GM21515 (cell line): ENCODE results near the gene DPH1.
"Not testable (repeated sequence)": the region's sequence is repeated elsewhere in the genome, so short reads cannot be mapped to it uniquely, and the experiment has no call there.

ENCODE experiments used
- ATAC-seq: cut with Tn5 transposase; IDR thresholded peaks from one replicate; pipeline ENCODE4 v1.9.1; 2021; ENCODE audit not compliant: unreplicated experiment

The DPH1 gene

DNA sequence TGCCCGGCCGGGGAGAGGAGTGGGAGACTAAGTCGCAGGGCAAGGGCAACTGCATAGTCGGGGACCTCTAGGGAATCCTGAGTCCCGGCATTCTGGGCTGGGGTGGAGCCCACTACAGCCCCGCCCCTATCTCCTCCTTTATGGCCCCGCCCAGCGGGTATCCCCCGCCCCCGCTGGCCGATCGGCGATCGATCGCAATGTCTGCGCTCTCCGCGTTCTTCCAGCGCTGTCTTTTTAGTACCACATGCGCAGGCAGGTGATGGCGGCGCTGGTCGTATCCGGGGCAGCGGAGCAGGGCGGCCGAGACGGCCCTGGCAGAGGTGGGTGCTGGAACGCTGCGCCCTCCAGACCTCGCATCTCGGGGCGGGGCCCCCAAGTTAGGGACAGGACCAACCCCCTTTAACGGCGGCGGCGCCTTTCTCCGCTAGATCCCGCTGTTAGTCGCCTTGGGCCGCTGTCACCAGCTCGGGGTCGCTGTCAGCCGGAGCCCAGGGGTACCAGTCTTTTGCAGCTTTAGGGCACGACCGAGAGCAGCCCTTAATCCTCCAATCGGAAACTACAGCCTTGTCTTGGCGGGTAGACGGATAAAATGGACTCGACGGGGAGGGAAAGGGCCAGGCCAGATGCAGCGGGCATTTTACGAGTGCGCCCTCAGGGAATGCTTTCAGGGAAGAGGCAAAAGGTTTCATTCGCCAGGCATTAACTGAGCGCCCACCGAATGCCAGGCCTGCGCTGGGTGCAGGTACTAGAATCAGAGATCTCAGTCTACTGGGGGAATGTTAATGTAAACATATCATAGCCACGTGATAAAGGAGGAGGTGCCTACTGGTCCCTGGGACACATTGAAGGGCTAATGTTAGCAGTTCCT is at the start of gene DPH1:
DPH1 (plus strand) TSS at position 243 of the 868 bp plus-strand sequence; CDS start at position 260, 17 bp downstream.
- peak; percentile 60 for ATAC-seq

DNA sequence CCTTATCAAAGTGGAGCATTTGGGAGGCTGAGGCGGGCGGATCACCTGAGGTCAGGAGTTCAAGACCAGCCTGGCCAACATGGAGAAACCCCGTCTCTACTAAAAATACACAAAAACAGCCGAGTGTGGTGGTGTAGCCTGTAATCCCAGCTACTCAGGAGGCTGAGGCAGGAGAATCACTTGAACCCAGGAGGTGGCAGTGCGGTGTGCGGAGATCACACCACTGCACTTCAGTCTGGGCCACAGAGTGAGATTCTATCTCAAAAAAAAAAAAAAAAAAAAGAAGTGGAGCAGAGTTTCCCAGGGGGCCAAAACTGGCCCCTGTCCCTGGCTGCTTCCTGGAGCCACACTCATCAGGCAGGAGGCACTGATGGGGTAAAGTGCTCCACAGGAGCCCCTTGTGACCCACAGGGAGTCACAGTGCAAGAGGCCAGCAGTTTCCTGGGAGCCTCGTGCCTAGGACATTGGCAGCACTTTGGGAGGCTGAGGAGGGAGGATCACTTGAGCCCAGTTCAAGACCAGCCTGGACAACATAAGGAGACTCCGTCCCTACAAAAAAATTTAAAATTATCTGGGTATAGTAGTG is 49.2 kb upstream of the DPH1 start:
- no peak for ATAC-seq

DNA sequence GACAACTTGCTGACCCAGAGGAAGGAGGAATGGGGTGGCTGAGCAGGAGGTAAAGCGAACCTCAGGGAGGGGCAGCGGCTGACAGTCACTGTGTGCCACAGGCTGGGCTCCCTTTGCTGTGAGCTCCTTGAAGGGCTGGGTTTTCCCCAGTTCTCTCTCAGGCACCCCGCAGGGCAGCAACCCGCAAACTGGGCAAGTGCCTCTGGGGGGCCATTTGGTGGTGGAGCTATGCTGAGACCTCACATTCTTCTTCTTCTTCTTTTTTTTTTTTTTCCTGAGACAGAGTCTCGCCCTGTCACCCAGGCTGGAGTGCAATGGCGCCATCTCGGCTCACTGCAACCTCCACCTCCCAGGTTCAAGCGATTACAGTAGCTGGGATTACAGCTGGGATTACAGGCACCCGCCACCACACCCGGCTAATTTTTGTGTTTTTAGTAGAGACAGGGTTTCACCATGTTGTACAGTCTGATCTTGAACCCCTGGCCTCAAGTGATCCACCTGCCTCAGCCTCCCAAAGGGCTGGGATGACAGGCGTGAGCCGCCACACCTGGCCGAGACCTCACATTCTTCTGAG is 47.1 kb upstream of the DPH1 start:
- ATAC-seq = not testable (repeated sequence)

DNA sequence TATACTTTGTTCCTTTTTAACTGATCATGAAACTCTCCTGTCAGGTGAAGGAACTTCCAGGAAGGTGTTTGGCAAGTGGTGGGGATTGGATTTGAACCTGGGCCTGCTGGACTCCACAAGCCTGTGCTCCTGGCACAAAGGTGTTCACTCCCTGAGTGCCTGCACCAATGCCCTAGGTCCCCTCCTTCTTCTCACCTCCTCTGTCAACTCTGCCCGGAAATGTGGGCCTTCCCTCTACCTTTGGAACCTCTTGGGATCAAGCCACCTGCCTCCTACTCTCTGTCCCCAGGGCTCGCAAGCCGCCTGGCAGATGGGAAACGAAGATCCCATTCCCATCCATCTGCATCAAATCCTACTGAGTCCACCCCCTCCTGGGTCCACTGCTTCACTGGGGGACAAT is 44.9 kb upstream of the DPH1 start:
- no peak for ATAC-seq

DNA sequence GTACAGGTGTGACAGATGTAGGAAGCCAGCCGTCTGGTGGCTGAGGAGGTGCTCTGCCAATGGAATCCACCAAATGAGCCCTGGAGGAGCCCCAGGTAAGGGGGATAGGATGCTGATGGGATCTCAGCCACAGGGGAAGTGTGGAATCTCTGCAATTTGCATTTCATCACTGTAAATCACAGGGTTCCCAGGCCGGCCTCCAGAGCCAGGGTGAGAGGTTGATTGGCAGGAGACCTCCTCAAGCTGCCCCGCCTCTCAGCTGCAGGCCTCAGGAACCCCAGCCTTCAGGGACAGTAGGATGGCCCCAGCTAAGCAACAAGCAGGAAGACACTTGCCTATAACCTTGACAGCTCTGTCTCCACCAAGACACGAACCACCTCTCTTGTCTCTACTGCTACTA is 44.3 kb upstream of the DPH1 start:
- ATAC-seq = no peak

DNA sequence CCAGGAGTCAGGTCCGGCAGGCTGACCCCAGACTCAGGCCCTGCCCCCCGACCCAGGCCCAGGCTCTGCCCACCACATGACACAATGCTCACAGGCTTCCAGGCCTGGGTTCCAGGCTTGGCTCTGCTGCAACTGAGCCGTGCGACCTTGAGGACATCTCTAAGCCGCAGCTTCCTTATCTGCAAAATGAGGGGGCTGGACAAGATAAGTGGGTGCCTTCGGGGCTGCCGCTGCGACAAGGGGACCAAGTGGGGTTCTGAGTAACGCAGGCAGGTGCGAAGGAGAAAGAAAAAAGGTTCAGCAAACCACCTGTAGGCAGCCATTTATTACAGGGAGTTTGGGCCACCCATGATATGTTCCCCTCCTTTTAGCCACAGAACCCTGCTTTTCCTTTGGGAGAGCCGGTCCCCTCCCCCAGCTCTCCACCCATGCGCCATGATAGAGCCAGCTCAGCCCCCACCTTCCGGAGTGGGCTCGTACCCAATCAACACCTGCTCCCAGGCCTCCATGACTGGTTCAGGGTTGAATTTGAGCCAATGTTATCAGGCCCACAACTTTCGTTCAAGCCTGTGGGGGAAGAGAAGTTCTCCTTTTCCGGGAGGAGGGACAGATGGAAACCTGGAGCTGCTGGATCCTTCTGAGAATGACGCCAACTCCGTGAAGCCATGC is 43.0 kb upstream of the DPH1 start:
- ATAC-seq = no peak

DNA sequence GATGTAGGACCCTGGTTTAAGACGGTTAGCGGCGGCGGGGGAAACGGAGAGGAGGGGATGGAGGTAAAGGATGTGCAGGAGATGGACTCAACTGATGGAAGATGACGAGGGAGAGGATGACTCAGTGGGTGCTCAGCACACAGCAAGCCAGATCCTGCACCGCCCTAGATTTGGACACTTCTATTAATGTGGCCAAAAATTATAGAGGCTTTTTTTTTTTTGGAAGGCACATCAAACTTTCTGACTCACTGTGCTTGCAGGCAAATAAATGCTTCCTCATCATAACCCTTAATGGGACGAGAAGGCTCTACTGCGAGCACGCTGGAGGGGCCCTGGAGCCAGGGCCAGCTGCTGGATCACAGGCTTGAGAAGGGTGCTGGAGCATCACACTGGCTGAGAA is 40.8 kb upstream of the DPH1 start:
- no peak for ATAC-seq

DNA sequence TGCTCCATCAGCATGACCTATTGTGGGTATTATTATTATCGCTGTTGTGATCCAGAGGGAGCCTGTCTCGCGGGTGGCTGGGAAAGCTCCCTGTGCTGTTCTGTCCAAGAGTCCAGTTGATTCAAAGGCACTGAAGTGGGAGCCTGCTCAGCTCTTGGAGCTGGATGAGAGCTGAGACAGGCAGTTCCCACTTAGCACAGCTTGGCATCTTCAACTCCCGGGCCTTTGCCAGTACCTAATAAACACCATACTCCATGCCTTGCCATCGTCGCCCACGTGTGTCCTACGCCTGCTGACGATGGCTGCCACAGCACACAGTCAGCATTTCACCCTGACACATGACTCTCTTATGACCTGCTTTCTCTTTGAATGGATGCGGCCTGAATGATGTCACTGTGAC is 37.4 kb upstream of the DPH1 start:
- ATAC-seq = no peak

DNA sequence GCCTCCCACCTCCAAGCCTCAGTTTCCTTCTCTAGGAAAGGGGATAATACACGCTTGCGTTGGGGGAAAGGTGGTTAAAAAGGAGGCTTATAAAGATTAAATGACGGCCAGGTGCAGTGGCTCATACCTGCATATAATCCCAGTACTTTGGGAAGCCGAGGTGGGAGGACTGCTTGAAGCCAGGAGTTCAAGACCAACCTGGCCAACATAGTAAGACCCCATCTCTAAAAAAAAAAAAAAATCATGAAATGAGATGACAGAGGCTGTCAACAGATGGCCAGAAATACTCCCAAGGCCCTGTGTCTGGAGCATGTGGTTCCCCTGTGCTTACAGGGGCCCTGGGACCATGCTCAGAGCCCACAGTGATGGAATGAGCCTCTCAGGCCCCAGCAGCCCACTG is 35.2 kb upstream of the DPH1 start:
- ATAC-seq = no peak

DNA sequence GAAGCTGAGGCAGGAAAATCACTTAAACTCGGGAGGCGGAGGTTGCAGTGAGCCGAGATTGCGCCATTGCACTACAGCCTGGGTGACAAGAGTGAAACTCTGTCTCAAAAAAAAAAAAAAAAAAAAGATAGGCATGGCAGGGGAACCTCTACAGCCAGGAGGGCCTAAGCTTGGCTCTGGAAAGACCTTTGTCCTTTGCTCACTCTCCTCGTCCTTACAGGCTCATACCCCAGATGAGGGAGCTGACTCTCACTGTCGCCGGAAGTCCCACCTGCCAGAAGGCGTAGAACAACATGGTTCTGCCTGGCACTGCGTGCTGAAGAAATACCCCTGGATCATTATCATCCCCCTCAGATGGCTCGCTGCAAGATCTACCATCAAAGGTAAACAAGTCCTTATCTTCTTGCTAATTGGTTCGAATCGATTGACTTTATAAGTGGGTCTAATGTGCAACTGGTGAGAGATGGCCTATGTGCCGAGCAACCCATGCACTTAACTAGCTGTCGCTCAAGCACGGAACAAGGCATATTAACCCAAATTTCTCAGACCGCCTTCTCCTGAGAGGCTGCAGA is 34.5 kb upstream of the DPH1 start:
- ATAC-seq = no peak

DNA sequence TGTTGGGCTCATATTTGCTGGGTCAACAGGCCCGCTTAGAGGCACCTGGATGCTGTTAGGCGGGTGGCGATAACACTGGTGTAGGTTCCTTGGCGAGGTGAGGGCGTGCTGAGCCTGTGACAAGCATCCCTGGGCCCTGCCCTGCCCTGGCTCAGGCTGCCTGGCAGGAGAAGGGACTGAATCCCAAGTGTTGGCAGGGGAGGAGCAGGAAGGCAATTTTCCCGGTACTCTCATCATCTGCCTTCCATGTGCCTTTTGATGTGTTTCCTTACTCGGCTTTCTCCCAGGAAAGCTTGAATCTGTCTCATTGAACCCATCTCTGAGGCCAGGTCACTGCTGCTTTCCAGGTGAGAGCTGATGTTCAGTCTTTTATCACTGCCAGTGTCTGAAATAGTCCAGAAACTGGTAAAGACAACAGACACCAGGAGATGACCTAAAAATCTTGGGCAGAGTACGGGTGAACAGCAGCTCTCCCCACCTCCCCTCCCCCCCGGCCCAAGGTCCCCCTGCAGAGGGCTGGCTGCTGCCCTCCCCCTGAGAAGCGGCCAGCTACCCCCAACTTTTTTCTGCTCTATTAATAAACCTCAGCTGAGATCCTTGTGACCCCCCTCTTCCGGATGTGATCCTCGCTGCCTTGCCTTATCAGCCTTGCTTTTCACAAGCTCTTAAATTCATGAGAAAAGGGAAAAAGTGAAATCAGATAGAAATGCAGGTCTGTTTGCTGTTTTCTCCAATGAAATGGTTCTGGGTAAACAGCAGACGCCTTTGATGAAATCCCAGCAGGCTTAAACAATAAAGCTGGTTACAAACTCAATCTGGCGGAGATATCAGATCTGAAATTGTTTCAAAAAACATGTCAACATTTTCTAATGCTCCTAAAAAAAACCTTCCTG is 33.8 kb upstream of the DPH1 start:
- no peak for ATAC-seq

DNA sequence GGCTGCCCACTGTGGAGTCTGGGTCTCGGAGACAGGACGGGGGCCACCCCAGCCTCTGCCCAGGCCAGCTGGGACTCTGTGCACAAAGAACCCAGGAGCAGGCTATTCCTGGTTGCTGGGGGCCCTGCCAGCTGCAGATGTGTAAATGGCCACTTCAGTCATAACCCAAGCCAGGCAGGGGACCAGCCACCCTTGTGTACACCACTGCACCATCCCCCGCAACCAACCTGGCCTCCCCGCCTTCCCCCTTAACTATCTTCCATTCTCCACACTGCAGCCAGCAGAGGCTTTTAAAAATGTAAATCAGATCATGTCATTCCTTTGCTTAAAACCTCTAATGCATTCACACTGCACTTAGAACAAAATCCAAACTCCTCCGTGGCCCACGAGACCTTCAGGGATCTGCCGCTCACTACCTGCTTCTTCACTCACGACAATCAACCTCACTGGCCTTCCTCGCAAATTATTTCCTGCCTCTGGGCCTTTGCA is 33.1 kb upstream of the DPH1 start:
- no peak for ATAC-seq

DNA sequence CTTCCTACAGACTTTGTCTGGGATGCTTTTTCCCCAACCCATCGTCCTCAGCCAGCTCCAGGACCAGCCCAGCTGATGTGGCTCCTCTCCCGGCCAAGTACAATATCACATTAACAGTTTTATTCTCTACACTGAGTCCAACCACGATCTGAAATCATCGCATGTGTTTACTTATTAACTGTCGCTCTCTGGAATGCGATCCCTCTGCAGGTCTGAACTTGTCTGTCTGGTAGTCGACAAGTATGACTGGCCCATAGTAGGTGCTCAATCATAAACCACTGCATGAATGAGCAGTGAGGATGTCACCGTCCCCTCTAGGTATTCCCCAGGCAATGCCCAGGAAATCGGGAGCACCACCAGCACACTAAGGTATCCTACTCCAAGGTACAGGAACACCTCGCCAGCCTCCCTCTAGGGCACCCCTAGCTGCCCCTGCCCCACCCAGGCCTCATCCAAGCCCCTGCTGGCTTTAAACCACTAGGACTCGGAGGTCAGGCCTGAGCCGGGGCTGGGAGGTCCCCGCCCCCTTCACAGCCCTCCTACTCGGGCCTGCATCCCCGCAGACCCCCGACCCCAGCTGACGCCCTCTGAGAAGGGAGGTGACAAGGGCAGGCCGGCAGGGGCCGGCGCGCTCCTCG is 32.5 kb upstream of the DPH1 start:
- no peak for ATAC-seq

DNA sequence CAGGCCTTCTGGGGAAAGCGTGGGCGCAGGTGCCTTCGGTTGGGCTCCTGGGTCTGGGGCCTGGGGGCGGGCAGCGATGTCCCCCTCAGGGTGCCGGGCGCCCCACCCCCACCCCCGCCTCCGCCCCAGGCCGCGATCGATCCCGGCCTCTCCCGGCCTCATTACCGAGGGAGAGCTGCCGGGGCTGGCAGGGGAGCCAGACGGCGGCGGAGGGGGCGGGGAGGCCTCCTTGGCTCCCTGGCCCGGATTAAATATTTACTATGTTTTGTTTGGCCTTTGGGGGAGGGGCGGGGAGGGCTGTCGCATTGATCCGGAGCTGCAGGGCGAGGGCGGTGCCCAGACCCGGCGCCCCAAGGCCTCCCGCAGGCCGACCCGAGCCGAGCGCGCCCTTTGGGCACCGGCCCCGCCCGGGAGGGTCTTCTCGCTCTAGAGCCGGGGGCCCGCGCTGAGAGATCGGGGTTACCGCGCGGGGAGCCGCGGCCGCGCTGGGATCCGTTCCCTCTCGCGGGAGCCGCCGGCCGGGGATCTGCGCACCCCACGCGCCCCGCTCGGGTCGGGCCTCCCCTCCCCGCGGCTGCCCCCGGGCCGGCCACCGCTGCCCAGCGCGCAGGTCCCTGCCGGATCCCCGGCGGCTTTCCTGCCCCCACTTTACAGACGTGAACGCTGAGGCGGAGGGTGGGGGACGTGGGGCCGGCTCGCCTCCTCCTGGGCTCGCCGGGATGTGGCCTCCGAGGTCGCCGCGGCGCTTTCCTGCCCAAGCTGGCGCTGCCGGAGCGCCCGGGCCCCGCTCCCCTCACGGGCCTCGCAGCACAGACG is 31.8 kb upstream of the DPH1 start:
- no peak for ATAC-seq

DNA sequence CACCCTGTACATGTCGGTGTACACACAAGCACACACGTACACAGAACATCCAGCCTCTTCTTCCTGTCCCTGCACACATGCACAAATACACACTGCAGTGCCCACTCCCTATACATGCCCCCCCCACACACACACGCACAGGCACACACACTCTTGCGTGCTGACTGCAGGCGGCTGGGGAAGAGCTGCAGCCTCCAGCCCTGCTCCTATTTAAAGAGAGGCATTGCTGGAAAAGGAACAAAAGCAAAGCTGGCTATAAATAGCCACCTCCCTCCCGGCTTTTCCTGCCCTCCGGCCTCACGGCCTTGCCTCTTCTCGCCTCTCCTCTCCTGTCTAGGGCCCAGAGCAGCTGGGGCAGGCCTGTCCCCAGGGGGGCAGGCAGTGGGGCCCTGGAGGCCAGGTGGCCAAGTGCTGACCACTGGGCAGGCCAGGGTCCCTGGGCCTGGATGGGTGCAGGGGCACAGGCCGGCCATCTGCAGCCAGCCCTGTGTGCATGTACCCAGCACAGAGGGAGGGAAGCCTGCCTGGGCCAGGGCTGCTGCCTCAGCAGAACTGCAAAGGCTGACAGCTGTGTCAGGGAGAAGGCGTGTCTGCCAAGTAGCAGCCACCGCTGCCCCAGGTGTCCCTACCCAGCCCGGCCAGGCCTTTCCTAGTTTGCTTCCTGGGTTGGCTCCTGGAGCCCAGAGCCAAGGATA is 30.2 kb upstream of the DPH1 start:
- ATAC-seq = no peak

DNA sequence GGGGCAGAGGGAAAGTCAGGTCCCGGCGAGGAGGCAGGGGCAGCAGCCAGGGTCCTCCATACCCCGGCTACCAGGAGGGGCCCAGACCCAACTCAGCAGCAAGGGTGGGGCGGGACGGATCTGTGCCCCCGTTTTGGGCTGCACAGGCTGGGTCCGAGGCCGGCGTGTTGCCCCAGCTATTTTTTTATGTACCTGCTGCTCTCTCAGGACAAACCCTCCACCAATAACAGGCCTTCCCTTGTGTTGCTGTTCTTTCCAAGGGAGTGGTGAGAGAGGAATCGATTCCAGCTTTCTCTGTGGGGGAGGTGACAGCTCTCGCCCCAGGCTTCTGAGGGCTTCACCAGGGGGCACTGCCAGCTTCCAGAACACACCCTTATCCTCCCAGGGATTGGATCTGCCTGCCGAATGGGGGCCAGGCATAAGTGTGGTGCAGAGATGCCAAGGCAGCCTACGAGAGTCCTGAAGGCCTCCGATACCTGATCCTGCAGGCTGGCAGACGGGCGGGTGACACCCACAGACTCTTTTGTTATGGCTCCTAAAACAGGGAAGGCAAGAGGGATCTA is 27.1 kb upstream of the DPH1 start:
- ATAC-seq = no peak

DNA sequence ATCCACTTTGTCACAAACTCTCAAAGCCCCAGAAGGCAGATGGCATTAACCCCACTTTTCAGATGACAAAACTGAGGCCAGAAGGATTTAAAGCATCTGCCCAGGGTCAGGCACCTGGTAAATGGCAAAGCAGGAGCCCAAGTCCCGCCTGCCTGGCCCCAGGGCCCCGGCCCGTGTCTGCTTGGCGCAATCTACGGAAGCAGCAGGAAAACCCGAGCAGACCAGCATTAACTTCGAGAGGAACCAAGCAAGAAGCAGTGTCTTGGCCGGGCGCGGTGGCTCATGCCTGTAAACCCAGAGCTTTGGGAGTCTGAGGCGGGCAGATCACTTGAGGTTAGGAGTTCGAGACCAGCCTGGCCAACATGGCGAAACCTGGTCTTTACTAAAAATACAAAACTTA is 26.4 kb upstream of the DPH1 start:
- ATAC-seq = no peak

DNA sequence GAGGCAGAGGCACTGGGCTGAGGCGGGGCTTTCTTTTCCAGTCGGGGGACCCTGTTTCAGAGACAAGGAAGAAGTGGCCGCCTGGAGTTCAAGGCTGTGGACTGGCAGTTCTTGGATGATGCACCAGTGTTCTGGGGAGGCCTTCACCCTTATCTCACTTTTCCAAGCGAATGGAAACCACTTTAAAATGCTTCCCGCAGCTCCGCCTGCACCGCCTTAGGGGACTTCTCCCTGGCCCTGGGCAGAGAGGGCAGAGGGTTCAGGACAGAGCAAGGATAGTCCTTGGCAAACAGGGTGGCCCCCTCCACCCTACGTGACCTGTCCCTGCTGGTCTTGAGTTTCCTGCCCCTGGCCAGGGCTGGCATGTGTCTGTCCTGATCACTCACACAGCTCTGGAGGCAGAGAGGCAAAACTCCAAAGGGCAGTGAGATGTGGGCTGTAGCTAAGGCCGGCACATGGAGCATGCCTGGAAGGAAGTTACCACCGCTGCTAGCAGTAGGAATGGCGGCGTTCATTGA is 25.5 kb upstream of the DPH1 start:
- ATAC-seq = no peak
